Smooth muscle cell of the brain vasculature (primary cell): ENCODE data around the gene AGAP2.
"Not testable (repeated sequence)": the region's sequence is repeated elsewhere in the genome, so short reads cannot be mapped to it uniquely, and the experiment has no call there.

ENCODE experiments used
- DNase-seq: peaks from one replicate; pipeline ENCODE4 v3.0.0-alpha.2; 2012; ENCODE audit warnings: low read depth, low spot score

The AGAP2 gene

DNA sequence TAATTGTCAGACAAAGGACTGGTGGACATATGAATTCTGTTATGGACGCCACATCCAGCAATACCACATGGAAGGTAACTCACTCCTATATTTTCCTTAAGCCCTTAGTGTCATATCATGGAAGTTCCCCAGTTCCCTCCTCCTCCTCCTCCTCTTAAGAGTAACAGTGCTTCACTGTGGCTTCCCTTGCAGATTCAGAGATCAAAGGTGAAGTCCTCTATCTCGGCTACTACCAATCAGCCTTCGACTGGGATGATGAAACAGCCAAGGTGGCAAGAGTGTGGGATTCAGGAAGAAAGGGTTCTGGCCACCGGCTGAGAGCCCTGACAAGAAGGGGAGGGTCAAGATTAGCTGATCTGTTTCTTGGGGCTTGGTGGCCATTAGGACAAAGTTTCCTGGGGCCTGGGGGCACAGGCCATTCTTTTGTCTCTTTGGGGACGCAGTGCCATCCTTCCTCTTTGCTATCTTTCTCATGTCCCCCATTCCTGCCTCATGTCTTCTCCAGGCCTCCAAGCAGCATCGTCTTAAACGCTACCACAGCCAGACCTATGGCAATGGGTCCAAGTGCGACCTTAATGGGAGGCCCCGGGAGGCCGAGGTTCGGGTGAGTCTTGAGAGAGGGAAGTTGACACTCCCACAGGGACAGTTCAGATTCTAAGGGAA lies 42.6 kb downstream of the AGAP2 start:
- no peak for DNase-seq

DNA sequence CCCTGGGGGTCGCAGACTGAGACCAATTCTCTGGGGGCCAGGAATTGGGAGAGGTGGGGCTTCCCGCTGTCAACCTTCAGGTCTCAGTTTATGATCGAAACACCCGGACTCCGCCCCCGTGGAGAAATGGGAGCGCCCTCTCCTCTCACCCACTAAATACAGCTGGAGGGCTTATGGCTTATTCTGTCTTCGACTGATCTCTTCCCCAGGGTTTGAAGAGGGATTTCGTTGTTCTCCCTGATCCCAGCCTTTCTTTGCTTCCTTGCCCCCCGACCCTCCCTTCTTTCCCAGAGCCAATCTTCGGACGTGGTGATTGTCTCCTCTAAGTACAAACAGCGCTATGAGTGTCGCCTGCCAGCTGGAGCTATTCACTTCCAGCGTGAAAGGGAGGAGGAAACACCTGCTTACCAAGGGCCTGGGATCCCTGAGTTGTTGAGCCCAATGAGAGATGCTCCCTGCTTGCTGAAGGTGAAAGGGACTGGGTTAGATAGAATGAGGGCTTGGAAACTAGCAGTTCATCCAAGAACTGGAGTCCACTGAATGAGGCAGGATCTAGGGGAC lies 44.0 kb downstream of the AGAP2 start:
- no peak for DNase-seq

DNA sequence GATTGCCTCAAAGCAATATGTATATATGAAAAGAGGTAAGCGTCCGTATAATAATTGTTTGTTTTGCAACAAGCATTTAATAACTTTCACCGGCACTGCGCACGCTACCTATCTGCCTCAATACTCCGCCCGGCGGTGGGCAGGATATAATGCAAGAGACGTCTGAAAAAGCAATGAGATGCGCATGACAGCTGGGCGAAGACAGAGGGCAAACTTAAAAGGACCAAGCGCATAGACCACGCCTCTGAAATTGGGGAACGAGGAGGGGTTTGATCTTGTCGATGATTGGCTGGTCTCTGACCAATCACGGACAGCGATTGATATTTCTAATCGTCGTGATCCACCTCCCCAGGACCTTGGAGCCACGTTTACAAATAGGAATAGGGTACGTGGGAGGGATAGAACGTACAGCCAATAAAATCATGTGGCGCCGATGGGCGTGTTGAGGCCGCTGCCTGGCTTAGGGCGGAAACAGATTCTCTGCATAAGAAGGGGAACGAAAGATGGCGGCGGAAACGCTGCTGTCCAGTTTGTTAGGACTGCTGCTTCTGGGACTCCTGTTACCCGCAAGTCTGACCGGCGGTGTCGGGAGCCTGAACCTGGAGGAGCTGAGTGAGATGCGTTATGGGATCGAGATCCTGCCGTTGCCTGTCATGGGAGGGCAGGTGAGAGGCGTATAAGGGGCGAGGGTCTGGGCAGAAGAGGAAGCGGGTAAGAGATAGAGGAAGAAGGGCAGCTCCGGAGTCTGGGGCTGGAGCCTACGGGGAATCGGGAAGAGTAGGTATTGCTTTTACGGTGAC lies 44.7 kb downstream of the AGAP2 start, which contains the start of gene OS9:
TSS of gene OS9 (plus strand) at position 474 of the 800 bp plus-strand sequence. CDS start at position 504, 30 bp downstream.
- DNase-seq, result peak; percentile 100

DNA sequence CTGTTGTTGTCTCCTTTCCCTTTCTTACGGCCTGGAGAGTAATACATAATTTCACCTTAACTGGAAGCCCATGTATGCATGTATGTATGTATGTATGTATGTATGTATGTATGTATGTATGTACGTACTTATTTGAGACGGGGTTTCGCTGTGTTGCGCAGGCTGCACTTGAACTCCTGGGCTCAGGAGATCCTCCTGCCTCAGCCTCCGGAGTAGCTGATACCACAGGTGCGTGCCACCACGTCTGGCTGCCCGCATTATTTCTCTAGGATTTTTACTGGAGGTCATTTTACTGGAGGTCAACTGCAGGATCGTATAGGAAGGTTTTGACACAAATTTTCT lies 45.3 kb downstream of the AGAP2 start:
- no peak for DNase-seq

DNA sequence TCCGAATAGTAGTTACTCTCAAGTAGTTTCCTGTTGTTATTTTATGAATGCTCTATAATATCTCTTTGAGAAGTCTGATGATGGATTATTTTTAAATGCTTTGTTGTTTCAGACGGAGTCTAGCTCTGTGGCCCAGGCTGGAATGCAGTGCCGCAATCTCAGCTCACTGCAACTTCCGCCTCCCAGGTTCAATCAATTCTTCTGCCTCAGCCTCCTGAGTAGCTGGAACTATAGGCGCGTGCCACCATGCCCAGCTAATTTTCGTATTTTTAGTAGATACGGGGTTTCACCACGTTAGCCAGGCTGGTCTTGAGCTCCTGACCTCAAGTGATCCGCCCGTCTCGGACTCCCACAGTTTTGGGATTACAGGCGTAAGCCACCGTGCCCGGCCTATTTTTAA lies 46.0 kb downstream of the AGAP2 start:
- no peak for DNase-seq

DNA sequence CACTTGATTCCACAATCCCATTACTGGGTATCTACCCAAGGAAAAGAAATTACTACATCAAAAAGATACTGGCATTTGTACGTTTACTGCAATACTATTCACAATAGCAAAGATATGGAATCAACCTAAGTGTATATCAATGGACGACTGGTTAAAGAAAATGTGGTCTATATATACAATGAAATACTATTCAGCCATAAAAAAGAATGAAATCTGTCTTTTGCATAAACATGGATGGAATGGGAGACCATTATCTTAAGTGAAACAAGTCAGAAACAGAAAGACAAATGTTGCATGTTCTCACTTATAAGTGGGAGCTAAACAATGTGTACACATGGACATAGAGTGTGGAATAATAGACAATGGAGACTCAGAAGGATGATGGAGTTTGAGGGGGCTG lies 49.6 kb downstream of the AGAP2 start:
- no peak for DNase-seq

DNA sequence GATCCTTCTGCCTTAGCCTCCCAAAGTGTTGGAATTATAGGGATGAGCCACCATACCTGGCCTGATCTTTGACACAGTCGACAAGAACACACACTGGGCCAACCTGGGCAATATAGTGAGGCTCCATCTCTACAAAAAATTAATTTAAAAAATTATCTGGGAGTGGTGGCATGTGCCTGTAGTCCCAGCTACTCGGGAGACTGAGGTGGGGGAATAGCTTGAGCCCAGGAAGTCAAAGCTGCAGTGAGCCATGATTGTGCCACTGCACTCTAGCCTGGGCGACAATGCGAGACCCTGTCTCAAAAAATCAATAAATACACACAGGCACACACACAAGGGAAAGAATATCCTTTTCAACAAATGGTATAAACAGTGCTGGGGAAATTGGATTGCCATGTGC lies 50.7 kb downstream of the AGAP2 start:
- DNase-seq, result no peak

DNA sequence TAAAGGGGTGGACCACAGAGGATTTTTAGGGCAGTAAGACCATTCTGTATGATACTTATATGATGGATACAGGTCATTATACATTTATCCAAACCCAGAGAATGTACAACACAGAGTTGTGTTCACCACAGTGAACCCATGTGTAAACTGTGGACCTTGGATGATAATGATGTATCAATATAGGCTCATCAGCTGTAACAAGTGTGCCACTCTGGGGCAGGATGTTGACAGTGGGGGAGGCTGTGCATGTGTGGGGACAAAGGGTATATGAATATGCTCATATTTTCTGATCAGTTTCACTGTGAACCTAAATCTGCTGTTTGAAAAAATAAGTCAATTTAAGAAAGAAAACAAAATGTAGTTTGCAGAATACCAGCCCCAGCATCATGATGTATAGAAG lies 58.8 kb downstream of the AGAP2 start:
- no peak for DNase-seq

DNA sequence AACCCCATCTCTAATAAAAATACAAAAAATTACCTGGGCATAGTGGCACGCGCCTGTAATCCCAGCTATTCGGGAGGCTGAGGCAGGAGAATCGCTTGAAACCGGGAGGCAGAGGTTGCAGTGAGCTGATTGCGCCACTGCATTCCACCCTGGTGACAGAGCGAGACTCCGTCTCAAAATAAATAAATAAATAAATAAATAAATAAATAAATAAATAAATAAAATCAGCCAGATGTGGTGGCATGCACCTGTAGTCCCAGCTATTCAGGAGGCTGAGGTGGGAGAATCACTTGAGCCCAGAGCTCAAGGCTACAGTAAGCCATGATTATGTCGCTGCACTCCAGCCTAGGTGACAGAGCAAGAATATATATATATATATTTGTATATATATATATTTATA lies 60.6 kb downstream of the AGAP2 start:
- DNase-seq, result not testable (repeated sequence)

DNA sequence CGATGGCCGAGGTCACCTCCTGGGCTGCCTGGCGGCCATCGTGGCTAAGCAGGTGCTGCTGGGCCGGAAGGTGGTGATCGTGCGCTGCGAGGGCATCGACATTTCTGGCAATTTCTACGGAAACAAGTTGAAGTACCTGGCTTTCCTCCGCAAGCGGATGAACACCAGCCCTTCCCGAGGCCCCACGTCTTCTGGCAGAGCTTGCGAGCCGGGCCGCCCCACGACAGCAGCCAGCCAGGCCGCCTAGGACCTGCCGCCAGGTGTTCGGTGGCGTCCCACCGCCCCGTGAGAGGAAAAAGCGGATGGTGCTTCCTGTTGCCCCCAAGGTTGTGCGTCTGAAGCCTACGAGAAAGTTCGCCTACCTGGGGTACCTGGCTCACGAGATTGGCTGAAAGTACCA lies 63.9 kb downstream of the AGAP2 start:
- no peak for DNase-seq
